ENCODE data around the gene MEIS2.

DNA sequence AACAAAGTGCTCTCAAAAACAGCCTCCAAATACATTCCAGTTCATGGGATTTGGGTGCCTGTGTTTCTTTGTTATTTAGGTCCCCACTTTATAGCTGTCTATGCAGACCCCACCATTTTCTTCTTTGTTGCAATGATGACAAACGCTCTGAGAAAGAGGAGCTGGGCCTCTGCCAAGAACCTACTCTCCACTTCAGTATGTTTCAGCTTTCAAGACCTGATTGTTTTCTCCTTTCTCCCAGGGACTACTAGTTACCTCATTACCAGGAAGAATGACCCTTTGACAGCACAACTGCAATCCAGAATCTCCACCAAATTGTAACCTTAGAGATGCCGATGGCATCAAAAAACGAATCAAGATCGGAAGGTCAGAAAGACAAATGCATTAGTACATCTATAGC, 236.8 kb downstream of the MEIS2 start:
- TF ChIP-seq, protein P1, sequence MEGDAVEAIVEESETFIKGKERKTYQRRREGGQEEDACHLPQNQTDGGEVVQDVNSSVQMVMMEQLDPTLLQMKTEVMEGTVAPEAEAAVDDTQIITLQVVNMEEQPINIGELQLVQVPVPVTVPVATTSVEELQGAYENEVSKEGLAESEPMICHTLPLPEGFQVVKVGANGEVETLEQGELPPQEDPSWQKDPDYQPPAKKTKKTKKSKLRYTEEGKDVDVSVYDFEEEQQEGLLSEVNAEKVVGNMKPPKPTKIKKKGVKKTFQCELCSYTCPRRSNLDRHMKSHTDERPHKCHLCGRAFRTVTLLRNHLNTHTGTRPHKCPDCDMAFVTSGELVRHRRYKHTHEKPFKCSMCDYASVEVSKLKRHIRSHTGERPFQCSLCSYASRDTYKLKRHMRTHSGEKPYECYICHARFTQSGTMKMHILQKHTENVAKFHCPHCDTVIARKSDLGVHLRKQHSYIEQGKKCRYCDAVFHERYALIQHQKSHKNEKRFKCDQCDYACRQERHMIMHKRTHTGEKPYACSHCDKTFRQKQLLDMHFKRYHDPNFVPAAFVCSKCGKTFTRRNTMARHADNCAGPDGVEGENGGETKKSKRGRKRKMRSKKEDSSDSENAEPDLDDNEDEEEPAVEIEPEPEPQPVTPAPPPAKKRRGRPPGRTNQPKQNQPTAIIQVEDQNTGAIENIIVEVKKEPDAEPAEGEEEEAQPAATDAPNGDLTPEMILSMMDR (IDR thresholded peaks at IDR 0.05; ENCODE audit: low read depth, low read length), result no peak
- no peak for TF ChIP-seq EZH2phosphoT487 (IDR thresholded peaks at IDR 0.05; ENCODE audit: low read depth)

Data from OCI-LY3 (cell line).